IPS-18c (cell line): Measurements from ENCODE around the gene ZNF784.

ENCODE experiments used
- H3K4me3 ChIP-seq: 2 replicates; pipeline ENCODE4 v1.7.0; 2013; ENCODE audit warnings: low read depth, mild to moderate bottlenecking, low read length, moderate library complexity; ENCODE audit not compliant: insufficient read depth
- H3K9me3 ChIP-seq: one replicate; pipeline ENCODE4 v1.6.1; 2013; ENCODE audit warnings: mild to moderate bottlenecking, low read length, moderate library complexity; ENCODE audit not compliant: control insufficient read depth, insufficient read depth

The ZNF784 gene

GRCh38 chr19:55637534-55637933 is 13.2 kb upstream of the ZNF784 start:
- Histone ChIP-seq H3K4me3 (no peak overlapping the region), H3K9me3 (peaks cover 9% of the 10 kb centered on the region)

- no peak overlapping the region for H3K4me3 ChIP-seq
- H3K9me3 ChIP-seq, result peaks cover 9% of the 10 kb centered on the region
Measured at GRCh38 chr19:55636723-55637122, 12.4 kb upstream of the ZNF784 start.

DNA sequence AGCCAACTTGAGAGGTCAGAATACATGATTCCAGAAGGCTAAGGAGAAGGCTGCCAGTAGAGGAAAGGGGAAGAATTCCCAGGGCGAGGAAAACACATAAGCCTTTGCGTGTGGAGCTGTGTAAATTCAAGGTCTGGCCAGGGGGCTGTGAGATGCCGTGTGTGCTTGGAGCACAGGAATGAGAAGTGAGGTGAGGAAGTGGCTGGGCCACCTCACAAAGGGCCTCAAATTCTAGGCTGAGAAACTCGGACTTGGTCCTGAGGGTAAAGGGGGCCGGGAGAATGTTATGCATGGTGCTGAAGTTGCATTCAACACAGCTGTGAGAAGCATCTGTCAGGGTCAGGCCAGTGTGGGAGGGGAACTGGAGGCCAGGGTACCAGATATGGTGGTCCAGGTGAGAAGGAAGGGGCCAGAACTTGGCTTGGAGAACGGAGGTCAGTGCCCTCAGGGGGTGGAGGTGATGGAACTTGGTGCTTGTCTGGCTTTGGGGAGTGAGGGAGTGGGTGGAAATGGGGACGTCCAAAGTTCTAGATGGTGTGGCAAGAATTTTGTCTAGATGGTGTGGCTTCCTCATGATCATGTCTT is 11.6 kb upstream of the ZNF784 start:
- H3K9me3 ChIP-seq, result peaks cover 9% of the 10 kb centered on the region
- peak overlapping the region; percentile 95 for H3K4me3 ChIP-seq

GRCh38 chr19:55635334-55635717 is 11.0 kb upstream of the ZNF784 start:
- Histone ChIP-seq H3K4me3 (peak overlapping the region; percentile 95), H3K9me3 (peaks cover 5% of the 10 kb centered on the region)

- Histone ChIP-seq H3K4me3 (no peak overlapping the region), H3K9me3 (peaks cover 2% of the 10 kb centered on the region)
Measured at GRCh38 chr19:55633861-55634260, 9.5 kb upstream of the ZNF784 start.

- H3K9me3 ChIP-seq, result no peaks in the 10 kb centered on the region
- H3K4me3 ChIP-seq, result no peak overlapping the region
Measured at GRCh38 chr19:55632463-55632834, 8.1 kb upstream of the ZNF784 start.

GRCh38 chr19:55626350-55626749 is 2.0 kb upstream of the ZNF784 start:
- Histone ChIP-seq H3K4me3 (no peak overlapping the region), H3K9me3 (no peaks in the 10 kb centered on the region)

DNA sequence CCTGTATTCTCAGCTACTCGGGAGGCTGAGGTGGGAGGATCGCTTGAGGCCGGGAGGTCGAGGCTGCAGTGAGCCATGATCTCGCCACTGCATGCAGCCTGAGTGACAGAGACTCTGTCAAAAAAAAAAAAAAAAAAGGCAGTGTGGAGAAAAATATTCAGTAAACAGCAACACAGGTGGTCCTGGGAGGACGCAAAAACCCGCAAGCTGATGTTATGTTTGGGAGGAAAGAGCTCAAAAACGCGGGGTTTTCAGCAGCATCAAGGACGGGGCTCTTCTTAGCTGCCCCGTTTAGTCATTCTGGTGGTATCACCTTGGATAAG is 599 bp upstream of the ZNF784 start:
- Histone ChIP-seq H3K9me3 (no peaks in the 10 kb centered on the region), H3K4me3 (peak overlapping the region; percentile 56; the same call in 1 of the 2 replicates)

GRCh38 chr19:55623561-55623960 is 805 bp downstream of the ZNF784 start:
- H3K9me3 ChIP-seq, result no peaks in the 10 kb centered on the region
- no peak overlapping the region; the same call in 1 of the 2 replicates for H3K4me3 ChIP-seq

DNA sequence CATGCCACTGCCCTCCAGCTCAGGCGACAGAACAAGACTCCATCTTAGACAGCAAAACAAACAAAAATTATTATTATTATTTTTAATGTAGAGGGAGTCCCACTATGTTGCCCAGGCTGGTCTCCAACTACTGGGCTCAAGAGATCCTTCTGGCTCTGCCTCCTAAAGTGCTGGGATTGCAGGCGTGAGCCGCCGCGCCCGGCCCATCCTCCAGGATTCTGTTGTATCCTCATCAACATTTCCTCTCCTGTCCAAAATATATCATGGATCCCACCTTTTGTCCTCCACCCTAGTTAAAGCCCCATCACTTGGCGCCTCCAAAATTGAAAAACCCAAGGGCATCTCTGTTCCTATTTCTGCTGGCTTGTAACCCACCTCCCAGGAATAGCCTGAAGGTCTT is 1.2 kb downstream of the ZNF784 start:
- H3K4me3 ChIP-seq, result no peak overlapping the region
- no peaks in the 10 kb centered on the region for H3K9me3 ChIP-seq

GRCh38 chr19:55622242-55622969 is 2.0 kb downstream of the ZNF784 start:
- peaks cover under 1% of the 10 kb centered on the region for H3K9me3 ChIP-seq
- H3K4me3 ChIP-seq, result no peak overlapping the region

DNA sequence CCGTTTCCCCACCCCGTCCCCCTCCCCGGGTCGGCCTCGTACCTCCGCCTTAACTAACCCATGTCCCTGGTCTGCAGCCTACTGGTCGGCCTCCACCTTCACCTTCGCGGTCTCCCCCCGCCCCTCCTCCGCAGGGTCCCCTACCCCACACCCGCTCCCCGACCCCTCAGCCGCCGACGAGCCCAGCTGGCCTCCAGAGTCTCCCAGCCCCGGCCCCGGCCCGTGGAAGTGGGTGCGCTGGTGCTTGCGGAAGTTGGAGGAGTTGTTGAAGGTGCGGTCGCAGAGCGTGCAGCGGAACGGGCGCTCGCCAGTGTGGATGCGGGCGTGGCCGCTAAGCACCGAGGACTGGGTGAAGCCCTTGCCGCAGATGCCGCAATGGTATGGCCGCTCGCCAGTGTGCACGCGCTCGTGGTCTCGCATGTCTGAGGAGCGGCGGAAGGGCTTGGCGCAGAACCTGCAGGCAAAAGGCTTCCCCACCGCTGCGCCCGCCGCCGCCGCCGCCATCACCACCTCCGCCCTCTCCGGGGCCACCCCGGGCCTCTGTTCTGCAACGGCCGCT is 2.6 kb downstream of the ZNF784 start:
- Histone ChIP-seq H3K9me3 (peaks cover 3% of the 10 kb centered on the region), H3K4me3 (no peak overlapping the region)

GRCh38 chr19:55621205-55621672 is 3.1 kb downstream of the ZNF784 start:
- H3K4me3 ChIP-seq, result no peak overlapping the region
- H3K9me3 ChIP-seq, result peaks cover 3% of the 10 kb centered on the region

- peaks cover 3% of the 10 kb centered on the region for H3K9me3 ChIP-seq
Measured at GRCh38 chr19:55620410-55621204, 3.8 kb downstream of the ZNF784 start.

GRCh38 chr19:55619286-55619685 is 5.1 kb downstream of the ZNF784 start:
- H3K9me3 ChIP-seq, result peaks cover 3% of the 10 kb centered on the region

More at GRCh38 chr19:55620410-55621204, 3.8 kb downstream of the ZNF784 start:
- no peak overlapping the region for H3K4me3 ChIP-seq

GRCh38 chr19:55618426-55618825 is 5.9 kb downstream of the ZNF784 start:
- H3K9me3 ChIP-seq, result peaks cover 3% of the 10 kb centered on the region
- H3K4me3 ChIP-seq, result no peak overlapping the region

More at GRCh38 chr19:55619286-55619685, 5.1 kb downstream of the ZNF784 start:
- H3K4me3 ChIP-seq, result no peak overlapping the region

DNA sequence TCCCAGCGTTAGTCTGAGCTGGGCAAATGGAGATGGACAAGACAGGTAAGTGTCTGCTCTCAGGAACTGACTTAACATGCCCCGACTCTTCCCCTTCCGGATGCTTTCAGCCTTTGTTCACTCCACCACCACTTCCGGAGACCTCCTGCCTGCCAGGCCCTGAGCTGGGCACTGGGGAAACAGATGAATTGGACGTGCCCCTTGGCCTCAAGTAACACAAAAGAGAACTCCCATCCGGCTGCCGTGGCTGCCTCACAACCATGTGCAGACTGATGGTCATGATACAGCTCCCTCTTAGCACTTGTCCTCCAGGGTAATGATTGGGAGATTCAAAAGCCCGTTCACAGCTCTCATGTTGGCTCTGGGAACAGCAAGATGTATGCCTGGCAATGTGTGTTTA is 6.9 kb downstream of the ZNF784 start:
- peaks cover 3% of the 10 kb centered on the region for H3K9me3 ChIP-seq
- H3K4me3 ChIP-seq, result no peak overlapping the region
